Duodenal mucosa (tissue), 2 donors: ENCODE results near the gene DNAJB14.

ENCODE experiments used
- H3K27ac ChIP-seq: one replicate; pipeline ENCODE4 v1.7.0; 2013; ENCODE audit warnings: low read depth, low read length
- H3K27me3 ChIP-seq, 2 donors: one replicate each; pipeline ENCODE4 v1.7.0; 2013; ENCODE audit warnings: low read length in 2 of 2, control low read depth in 1 of 2; ENCODE audit not compliant: insufficient read depth in 2 of 2, control insufficient read depth in 1 of 2
- H3K36me3 ChIP-seq, 2 donors: one replicate each; pipeline ENCODE4 v1.7.0; 2013; ENCODE audit warnings: low read length in 2 of 2, control low read depth in 1 of 2; ENCODE audit not compliant: insufficient read depth in 2 of 2, control insufficient read depth in 1 of 2
- H3K4me1 ChIP-seq, 2 donors: one replicate each; pipeline ENCODE4 v1.7.0; 2013; ENCODE audit warnings: low read length in 2 of 2, control low read depth in 1 of 2; ENCODE audit not compliant: insufficient read depth in 2 of 2, control insufficient read depth in 1 of 2
- H3K4me3 ChIP-seq, 2 donors: one replicate each; pipeline ENCODE4 v1.7.0; 2013; ENCODE audit warnings: low read length in 2 of 2, low read depth in 1 of 2
- H3K9ac ChIP-seq, 2 donors: one replicate each; pipeline ENCODE4 v1.7.0; 2013; ENCODE audit warnings: low read length in 2 of 2, low read depth in 1 of 2
- H3K9me3 ChIP-seq, 2 donors: one replicate each; pipeline ENCODE4 v1.7.0; 2013; ENCODE audit warnings: low read length in 2 of 2, control low read depth in 1 of 2; ENCODE audit not compliant: control insufficient read depth in 1 of 2

DNAJB14 gene

DNA sequence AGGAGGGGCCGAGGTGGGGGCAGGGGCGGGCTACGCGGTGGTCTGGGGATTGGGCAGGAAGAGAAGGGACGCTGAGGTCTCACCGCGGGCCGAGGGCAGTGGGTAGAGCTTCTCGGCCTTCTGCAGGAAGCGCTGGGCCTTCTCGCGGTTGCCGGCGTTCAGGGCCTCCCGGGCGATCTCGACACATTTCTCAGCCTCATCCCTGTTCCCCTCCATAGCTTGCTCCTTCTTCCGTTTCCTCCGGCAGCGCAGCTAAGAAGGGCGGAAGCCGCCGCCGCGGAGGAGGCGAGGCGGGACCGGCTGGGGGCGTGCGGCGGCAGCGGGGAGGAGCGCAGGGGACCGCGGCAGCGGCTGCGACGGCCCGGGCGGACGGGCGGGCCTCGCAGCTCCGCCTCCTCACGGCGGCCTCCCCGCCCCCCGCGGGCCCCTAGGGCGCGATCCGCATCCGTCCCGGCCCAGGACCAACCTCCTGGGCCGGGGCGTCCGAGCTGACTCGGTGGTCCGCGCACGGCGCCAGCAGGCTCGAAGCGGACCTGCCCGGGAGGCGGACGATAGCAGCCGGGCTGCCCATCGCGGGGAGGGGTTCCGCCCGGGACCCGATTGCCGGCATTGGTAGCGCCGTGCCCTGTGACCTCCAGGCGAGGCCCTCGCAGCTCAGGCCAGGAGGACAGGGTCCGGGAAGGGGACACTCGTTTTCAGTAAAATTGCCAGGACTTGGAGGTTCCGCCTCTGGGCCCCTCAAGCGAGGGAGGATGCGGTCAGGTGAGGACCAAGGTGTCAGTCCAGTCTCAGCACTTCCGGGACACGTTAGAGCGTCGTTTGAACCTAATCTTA, at the start of gene DNAJB14:
Gene DNAJB14, minus strand, starts transcription at position 263 of the 834 bp plus-strand sequence. Its CDS starts 47 bp downstream, at position 216.
- peaks cover 28 to 41% of the 10 kb centered on the region in 2 donors for H3K4me1 ChIP-seq
- peak within 1 kb of the TSS; percentile 84 to 96 for H3K4me3 ChIP-seq
- H3K27me3 ChIP-seq, result no peaks in the 10 kb centered on the region
- peak within 1 kb of the TSS; percentile 97 for H3K27ac ChIP-seq
- peak within 1 kb of the TSS; percentile 86 to 92 for H3K9ac ChIP-seq
- no peaks in the 10 kb centered on the region for H3K36me3 ChIP-seq
- no peaks in the 10 kb centered on the region for H3K9me3 ChIP-seq

DNA sequence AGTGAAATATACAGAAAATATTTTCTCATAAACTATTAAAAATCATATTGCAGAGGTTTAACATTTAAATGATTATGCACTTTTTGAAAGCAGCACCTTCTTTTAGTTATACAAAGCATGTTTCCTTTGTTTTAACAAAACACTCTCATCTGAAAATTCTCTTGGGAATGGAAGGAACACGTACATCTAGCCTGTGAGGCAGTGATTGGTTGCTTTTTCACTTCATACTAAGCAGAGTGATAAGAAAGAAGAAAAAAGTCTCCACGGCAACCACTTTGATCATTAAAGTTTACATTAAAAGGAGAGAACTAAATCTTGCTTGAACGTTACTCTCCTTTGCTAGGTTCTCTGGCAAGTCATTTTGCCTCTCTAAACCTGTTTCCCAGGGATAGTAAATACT, 45.3 kb upstream of the DNAJB14 start:
- no peaks in the 10 kb centered on the region for H3K4me1 ChIP-seq
- H3K4me3 ChIP-seq, result no peak overlapping the region
- no peak overlapping the region for H3K9ac ChIP-seq
- H3K9me3 ChIP-seq, result no peaks in the 10 kb centered on the region
- no peak overlapping the region for H3K27ac ChIP-seq
- no peaks in the 10 kb centered on the region for H3K36me3 ChIP-seq
- H3K27me3 ChIP-seq, result no peaks in the 10 kb centered on the region

DNA sequence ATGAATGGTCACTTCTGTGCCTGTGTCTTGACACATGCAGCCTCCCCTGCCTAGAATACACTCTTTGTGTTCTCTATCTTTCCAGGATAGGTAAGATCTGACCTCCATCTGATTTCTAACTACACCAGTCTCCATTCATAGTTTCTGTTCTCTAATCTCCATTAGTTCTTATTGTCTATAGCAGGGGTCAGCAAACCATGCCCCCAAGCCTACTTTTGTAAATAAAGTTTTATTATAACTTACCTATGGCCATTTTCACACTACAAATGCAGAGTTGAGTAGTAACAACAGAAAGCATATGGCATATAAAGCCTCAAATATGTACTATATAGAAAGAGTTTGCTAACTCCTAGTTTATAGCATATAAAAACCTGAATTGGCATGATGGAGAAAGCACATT, 41.3 kb upstream of the DNAJB14 start:
- Histone ChIP-seq H3K27ac (no peak overlapping the region), H3K9me3 (no peaks in the 10 kb centered on the region), H3K4me1 (no peaks in the 10 kb centered on the region), H3K36me3 (no peaks in the 10 kb centered on the region), H3K27me3 (no peaks in the 10 kb centered on the region), H3K4me3 (no peak overlapping the region), H3K9ac (no peak overlapping the region)

DNA sequence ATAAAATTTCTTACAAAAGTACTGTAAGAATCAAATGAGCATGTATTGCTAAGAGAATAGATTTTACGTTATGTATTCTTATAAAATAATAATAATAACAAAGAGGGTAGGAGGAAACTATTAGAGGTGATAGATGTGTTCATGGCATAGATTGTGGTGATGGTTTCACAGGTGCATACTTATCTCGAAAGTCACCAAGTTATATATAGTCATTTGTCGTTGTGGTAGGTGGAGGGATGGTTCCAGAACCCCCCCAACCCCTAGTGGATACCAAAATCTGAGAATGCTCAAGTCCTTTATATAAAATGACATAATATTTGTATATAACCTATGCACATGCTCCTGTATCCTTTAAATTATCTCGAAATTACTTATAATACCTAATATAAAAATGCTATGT, 40.4 kb upstream of the DNAJB14 start:
- Histone ChIP-seq H3K9me3 (no peaks in the 10 kb centered on the region), H3K36me3 (no peaks in the 10 kb centered on the region), H3K4me3 (no peak overlapping the region), H3K27ac (no peak overlapping the region), H3K27me3 (no peaks in the 10 kb centered on the region), H3K4me1 (no peaks in the 10 kb centered on the region), H3K9ac (no peak overlapping the region)

DNA sequence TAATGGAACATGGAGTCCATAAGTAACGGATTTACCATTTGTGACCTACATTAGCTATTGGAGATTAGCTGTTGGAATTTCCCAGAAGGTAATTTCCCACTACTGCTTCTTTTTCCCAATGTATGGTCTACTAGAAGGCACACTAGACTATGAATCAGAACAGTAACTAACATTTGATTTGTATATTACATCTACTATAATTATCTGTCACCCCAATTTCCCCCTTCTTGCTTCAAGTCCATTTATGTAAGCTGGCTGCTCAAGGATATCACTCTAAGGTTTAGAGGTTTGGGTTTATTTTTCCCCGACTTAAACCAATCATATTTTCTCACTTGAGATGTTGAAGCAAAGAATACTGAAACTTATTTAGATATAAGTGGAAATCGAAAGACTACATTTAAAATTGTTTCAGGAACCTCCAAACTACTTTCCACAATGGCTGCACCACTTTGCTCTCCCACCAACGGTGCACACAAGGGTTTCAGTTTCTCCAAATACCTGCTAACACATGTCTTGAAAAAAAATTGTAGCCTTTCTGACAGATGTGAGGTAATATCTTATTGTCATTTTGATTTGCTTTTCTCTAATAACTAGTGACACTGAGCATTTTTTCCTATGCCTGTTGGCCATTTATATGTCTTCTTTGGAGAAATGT, 37.0 kb upstream of the DNAJB14 start:
- Histone ChIP-seq H3K9ac (no peak overlapping the region), H3K36me3 (no peaks in the 10 kb centered on the region), H3K27ac (no peak overlapping the region), H3K4me1 (no peaks in the 10 kb centered on the region), H3K4me3 (no peak overlapping the region), H3K9me3 (no peaks in the 10 kb centered on the region), H3K27me3 (no peaks in the 10 kb centered on the region)

DNA sequence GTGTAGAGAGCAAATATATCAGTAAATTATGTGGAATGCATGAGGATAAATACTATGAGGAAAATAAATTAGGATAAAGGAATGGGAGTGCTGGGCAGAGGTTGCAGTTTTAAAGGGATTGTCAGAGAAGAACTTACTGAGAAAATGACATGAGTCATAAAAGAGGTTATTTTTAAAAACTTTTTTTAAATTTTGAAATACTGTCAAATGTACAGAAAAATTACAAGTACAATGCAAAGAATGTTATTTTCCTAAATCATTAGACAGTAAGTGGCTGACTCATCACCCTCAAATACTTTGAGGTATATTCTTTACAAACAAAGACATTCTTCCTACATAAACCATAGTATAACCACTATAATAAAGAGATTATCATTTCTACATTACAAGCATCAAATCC, 33.5 kb upstream of the DNAJB14 start:
- Histone ChIP-seq H3K27ac (no peak overlapping the region), H3K27me3 (no peaks in the 10 kb centered on the region), H3K4me1 (no peaks in the 10 kb centered on the region), H3K4me3 (no peak overlapping the region), H3K9me3 (no peaks in the 10 kb centered on the region), H3K9ac (no peak overlapping the region), H3K36me3 (no peaks in the 10 kb centered on the region)

DNA sequence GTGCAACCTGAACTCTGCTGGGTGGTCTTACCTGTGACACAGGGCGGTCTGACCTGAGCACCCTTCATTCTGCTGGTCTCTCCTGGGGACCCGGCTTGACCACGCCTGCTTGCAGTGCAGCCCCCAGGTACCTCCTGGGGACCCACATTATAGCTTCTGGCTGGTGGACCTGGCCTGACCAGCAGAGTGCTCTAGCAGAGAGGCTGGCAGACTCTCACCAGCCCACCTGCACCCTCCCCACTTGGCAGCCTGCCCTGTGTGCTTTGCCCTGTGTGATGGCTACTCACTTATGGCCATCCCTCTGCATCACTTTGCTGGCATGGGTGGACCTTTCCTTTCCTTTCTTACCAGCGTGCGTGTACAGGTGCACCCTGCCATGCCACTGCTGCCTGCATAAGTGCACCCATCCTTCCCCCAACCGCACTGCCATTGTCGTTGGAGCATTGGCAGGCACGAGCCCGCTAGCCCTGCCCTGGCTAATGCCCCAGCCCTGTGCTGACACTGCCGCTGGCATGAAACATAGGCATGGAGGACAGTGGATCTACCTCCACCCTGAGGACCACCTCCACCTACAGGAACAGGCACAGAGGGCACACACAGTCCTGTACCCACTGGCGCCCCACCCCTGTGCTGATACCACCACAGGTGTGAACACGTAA, 25.2 kb upstream of the DNAJB14 start:
- no peak overlapping the region for H3K4me3 ChIP-seq
- no peaks in the 10 kb centered on the region for H3K4me1 ChIP-seq
- H3K27ac ChIP-seq, result no peak overlapping the region
- no peaks in the 10 kb centered on the region for H3K36me3 ChIP-seq
- no peaks in the 10 kb centered on the region for H3K9me3 ChIP-seq
- no peaks in the 10 kb centered on the region for H3K27me3 ChIP-seq
- no peak overlapping the region for H3K9ac ChIP-seq

DNA sequence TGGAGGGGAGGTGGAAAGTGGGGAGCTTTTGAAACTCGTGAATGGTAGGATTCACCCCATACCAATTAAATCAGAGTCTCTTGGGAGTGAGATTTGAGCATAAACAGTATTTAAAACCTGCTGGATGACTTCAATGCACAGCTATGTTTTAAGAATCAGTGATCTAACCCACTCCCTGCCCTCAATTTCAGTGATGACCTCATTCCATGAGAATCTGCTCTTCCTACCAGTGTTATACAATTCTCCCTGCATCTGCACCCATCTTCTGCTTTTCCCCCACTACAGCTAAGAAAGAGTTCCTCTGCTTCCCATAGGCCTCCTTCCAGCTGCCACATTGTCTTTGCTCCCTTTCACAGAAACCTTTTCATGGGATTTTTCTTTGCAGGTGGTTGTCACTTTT, 21.9 kb upstream of the DNAJB14 start:
- H3K27me3 ChIP-seq, result no peaks in the 10 kb centered on the region
- H3K36me3 ChIP-seq, result no peaks in the 10 kb centered on the region
- H3K4me1 ChIP-seq, result no peaks in the 10 kb centered on the region
- no peak overlapping the region for H3K27ac ChIP-seq
- no peak overlapping the region for H3K9ac ChIP-seq
- H3K9me3 ChIP-seq, result no peaks in the 10 kb centered on the region
- H3K4me3 ChIP-seq, result no peak overlapping the region

DNA sequence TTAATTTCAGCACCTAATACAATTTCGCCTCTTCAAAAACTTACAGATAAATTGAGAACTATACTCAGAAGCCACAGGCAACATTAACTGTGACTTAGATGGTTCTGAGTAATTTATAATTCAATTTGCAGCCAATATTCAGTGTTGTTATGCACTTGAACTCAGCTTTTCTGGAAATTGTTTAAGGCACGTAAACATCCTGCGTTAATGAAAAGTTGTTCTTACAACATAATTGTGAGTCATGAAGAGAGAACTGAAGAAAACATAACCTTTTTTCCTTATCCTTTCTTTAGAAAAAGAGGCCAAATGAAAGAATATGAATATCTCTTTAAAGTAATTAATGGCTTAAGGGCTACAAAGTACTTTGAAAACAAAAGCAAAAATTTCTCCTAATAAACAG, 20.3 kb upstream of the DNAJB14 start:
- Histone ChIP-seq H3K4me1 (no peaks in the 10 kb centered on the region), H3K9ac (no peak overlapping the region), H3K27ac (no peak overlapping the region), H3K27me3 (no peaks in the 10 kb centered on the region), H3K36me3 (no peaks in the 10 kb centered on the region), H3K9me3 (no peaks in the 10 kb centered on the region), H3K4me3 (no peak overlapping the region)

DNA sequence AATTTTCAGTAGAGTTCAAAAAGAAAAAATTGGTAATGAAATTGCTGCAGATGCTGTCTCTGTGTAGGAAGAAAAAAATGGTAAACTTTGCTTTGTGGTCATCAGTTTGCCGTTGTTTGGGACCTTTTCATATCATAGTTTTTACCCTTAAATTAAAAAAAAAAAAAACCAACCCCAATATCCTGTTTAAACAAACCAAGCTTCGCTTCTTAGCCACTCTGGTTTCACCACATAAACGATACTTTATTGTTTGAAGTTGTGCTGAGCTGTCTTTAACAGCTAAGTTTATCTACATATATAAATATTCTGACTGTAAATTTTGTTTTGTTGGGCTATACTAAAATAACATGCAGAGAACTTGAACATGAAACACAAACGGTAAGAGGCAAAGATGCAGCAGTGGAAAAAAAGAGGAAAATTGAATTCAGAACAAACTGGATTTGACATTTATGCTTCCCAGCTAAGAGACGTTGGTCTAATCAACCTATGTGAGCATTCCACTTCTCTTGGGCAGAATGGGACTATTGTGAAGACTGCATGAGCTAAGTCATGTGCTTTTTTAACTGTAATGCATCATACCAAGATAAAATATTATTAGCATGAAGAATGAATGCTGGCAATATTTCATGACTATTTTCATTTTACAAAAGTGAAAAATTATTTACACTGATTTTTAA, 19.4 kb upstream of the DNAJB14 start:
- no peak overlapping the region for H3K27ac ChIP-seq
- H3K27me3 ChIP-seq, result no peaks in the 10 kb centered on the region
- no peak overlapping the region for H3K9ac ChIP-seq
- no peaks in the 10 kb centered on the region for H3K4me1 ChIP-seq
- H3K36me3 ChIP-seq, result no peaks in the 10 kb centered on the region
- H3K4me3 ChIP-seq, result no peak overlapping the region
- no peaks in the 10 kb centered on the region for H3K9me3 ChIP-seq
